Uterus (tissue), 2 donors: Measurements from ENCODE around the gene SNX33.

Source experiments
- CTCF ChIP-seq, 4 experiments: fragments of 200-600 bp in 2 of 4; fragments of 450-650 bp in 2 of 4; sonication (generic) in 2 of 4; IDR thresholded peaks; one replicate each; pipeline ENCODE4 v1.5.1; 2016 to 2019; ENCODE audit warnings: antibody characterized with exemption in 4 of 4, mild to moderate bottlenecking in 2 of 4, moderate library complexity in 1 of 4
- POLR2A ChIP-seq, 2 donors: fragments of 450-650 bp; IDR thresholded peaks; one replicate each; pipeline ENCODE4 v1.6.1; 2016; ENCODE audit warnings: antibody characterized with exemption in 2 of 2, mild to moderate bottlenecking in 1 of 2, moderate library complexity in 1 of 2

- TF ChIP-seq CTCF (IDR thresholded peaks at IDR 0.05) = no peak
- no peak for TF ChIP-seq POLR2A (IDR thresholded peaks at IDR 0.05)
These were observed 41.1 kb downstream of the SNX33 start for GRCh38 chr15:75688831-75689230.
